Loucy (cell line): ENCODE data around the gene HMG20B.

Source experiments
- EZH2phosphoT487 ChIP-seq: fragments of 200-600 bp; IDR thresholded peaks from 2 replicates; pipeline ENCODE4 v1.6.1; 2018; ENCODE audit warnings: antibody characterized with exemption, mild to moderate bottlenecking, moderate library complexity, borderline replicate concordance
- TF ChIP-seq, protein P1 (sequence below): fragments of 200-600 bp; sonication (generic); conservative IDR thresholded peaks from 2 replicates; pipeline ENCODE4 v1.5.1; 2014; ENCODE audit warnings: mild to moderate bottlenecking, antibody characterized with exemption, low read length

DNA sequence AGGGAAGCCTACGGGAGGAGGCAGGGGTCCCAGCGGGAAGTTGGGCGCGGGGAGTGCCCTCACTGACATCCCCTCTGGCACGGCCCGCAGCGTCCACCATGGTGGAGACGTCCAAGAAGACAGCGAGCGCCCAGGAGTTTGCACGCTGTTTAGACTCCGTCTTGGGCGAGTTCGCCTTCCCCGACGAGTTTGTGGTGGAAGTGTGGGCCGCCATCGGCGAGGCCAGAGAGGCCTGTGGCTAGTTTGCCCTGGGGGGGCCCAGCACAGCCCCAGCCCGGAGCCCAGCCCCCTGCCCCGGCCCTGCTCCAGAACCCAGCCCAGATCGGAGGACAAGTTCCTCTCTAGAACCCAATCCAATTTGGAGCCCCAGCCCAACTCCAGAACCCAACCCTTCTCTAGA lies 17.2 kb downstream of the HMG20B start:
- TF ChIP-seq, protein P1, sequence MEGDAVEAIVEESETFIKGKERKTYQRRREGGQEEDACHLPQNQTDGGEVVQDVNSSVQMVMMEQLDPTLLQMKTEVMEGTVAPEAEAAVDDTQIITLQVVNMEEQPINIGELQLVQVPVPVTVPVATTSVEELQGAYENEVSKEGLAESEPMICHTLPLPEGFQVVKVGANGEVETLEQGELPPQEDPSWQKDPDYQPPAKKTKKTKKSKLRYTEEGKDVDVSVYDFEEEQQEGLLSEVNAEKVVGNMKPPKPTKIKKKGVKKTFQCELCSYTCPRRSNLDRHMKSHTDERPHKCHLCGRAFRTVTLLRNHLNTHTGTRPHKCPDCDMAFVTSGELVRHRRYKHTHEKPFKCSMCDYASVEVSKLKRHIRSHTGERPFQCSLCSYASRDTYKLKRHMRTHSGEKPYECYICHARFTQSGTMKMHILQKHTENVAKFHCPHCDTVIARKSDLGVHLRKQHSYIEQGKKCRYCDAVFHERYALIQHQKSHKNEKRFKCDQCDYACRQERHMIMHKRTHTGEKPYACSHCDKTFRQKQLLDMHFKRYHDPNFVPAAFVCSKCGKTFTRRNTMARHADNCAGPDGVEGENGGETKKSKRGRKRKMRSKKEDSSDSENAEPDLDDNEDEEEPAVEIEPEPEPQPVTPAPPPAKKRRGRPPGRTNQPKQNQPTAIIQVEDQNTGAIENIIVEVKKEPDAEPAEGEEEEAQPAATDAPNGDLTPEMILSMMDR, result no peak
- no peak for TF ChIP-seq EZH2phosphoT487
